ENCODE measurements around the gene NDUFB8.
"Not testable (repeated sequence)": the region's sequence is repeated elsewhere in the genome, so short reads cannot be mapped to it uniquely, and the experiment has no call there.

Gene NDUFB8

DNA sequence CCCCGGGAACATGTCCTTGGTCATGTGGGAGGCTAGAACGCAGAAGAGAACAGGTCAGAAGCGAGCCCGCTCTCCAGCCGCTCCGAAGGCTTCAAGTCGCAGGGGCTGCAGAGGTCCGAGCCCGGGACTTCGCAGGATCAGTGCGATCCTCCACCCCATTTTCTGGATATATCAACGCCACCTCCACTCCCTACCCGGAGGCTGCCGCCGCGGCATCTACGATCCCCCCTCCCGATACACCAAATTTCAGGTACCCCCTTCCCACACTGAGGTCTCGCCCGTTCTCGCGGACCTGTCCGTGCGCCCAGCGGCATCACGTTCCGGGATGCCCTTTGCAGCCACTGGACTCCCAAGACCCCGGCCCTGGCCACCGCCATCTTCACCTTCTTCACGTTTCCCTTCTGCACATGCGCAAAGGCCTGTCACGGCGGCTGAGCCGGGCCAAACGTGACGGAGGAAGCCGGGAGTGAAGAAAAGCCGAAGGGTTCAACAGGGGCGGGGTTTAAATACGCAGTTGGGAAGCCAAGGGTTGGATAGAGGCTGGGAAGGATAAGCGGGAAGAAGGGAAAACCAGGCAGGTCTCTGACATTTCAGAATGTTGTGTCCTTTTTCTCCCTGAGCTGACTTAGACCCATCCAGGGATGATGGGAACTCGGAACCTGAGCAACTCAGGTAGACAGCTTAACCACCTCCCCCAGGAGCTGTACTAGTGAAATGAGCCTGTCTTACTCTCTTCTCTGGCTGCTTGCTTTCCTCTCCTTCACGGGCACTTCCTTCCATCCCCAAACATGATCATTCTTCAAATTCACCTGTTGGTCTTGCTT lies at the start of gene NDUFB8:
NDUFB8 (minus strand) TSS at position 397 of the 824 bp plus-strand sequence; CDS start at position 377, 20 bp downstream.
- DNase-seq (ENCODE audit: extremely low spot score, insufficient read length, low read depth) (peak; percentile 74), FAIRE-seq (peak; percentile 92)

DNA sequence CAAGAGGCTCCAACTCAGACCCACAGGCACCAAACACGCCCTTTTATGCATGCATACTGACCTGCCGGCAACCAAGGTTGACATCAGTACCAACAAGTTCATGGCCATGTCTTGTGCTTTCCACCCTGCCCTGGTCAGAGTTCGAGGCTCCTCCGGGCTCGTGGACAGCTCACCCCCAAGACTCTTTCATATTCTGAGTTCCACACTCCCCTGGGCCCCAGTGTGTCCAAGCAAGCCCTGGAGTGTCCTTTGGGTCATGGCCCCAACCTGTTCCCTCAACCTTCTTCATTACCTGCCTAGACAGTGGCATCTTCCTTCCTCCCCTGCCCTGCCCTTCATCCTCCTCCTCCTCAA lies 46.6 kb upstream of the NDUFB8 start:
- DNase-seq (ENCODE audit: extremely low spot score, insufficient read length, low read depth), result no peak
- FAIRE-seq, result no peak

DNA sequence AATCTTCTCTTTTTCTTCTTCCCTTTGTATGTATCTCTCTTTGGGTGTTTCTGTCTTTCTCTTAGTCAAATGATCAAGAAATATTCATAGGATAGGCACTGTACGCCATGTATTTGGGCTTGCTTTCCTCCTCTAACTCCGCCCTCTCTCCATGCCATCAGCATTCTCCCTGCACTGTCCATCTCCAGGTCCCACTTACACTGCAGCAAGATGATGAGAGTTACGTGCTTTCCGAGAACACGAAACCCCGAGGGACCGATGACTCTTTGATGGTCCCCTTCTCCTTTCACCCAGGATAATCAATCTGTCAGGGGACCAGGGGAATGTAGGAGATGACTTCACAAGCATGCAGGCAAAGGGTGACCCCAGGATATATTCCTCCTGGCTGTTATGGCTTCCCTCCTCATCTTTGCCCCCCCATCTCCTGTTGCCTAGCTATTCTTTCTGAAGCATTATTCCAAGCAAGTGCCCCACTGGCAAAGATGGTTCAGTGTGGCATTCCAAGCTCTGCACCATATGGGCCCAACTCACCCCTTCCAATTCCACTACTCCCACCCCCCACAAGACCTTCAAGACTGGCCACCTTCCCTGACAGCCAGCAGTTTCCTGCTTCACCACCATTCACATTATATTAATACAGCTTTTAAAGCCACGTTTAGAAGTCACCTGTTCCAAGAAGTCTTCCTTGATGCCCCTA lies 46.1 kb upstream of the NDUFB8 start:
- FAIRE-seq, result no peak
- no peak for DNase-seq (ENCODE audit: extremely low spot score, insufficient read length, low read depth)

DNA sequence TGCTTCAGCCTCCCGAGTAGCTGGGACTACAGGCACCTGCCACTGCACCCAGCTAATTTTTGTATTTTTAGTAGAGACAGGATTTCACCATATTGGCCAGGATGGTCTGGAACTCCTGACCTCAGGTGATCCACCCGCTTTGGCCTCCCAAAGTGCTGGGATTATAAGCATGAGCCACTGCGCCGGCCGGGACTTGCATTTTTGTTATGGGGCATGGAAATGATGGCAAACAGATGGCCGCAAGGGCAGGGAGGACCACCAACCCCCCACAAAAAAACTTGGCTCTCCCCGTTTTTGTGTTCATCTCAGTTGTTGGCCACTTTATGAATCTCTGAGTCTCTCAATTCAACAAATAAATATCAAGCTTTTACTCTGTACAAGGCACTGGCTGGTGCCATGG lies 45.5 kb upstream of the NDUFB8 start:
- not testable (repeated sequence) for DNase-seq (ENCODE audit: extremely low spot score, insufficient read length, low read depth); FAIRE-seq

DNA sequence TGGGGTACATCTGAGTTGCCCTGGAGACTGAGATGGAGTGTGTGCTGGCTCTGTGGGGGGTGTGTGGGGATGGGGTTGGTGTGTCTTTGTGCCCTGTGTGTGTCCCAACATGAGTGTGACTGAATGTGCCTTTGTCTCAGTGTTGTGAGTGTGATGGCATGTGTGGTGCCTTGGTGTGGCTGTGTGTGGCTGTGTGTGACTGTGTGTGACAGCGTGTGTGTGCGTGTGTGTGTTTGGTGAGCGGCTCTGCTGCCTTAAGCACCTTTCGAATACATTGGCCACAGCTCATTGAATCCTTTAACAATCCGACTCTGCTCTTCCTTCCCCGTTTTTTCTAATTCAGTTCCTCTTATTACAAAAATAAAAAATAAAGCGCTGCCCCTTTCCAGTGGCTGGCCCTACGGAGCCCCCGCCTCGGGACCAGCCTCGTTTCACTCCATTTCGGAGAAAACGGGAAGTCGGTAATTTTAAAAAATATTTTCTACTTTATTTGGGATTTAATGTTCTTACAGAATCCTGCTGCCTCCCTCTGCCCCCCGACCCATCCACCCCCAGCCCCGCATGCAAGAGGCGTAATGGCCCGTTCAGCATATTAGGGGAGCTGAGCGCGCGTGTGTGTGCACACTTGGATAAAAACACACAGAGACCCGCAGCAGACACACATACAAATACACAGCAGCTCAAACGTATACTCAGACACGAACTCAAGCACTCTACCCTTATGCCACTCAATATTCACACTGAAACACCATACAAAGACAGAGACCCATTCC lies 41.6 kb upstream of the NDUFB8 start:
- DNase-seq (ENCODE audit: extremely low spot score, insufficient read length, low read depth) (no peak), FAIRE-seq (no peak)

DNA sequence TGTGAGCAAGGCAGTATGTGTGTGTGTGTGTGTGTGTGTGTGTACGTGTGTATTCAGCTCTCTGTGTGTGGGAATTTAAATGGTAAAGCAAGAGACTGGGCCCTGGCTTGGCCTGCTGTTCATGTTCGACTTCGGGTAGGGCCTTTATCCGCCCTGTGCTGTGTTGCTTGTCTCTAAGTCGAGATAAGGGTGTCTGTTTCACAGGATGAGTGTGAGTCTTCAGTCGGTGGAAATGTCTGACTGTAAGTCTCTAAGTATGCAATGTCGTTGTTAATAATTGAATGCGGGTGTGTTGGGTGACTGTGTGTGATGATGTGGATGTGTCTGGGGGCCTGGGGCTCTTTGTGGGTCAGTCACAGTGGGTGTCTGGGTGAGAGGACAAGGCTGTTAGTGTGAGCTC lies 40.8 kb upstream of the NDUFB8 start:
- no peak for DNase-seq (ENCODE audit: extremely low spot score, insufficient read length, low read depth)

DNA sequence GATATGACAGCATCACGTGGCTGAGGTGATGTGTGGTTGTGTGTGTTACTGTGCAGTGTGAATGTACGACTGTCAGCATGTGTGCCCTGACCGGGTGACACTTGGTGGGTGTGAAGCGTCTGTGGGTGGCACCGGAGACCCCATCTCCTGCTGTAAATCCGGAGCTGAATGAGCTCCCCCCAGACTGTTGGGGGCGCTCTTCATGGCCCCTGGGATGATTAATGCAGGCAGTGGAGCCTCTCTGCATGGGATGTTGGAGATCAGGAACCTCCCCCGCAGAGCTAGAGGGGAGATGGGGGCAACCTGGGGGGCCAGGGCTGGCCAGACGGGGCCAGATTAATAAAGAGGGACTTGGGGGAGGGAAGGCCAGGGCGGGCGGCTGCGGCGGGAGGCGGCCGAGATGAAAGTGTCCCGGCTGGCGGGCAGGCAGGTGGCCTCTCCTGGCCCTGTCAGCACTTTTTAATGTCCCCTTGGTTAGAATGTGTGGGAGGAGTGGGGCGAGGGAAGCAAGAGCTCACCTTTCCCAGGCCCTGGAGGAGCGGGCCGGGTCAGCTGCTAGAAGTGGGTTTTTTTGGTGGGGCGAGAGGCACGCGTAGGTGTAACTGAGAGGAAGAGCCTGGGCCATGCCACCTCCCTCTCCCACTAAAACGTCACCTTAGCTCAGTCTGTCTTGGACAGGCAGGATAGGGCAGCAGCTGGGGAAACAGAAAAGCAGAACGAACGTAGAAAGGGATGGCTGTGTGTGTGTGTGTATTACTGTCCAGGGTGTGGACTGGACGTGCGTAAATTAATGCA lies 40.2 kb upstream of the NDUFB8 start:
- DNase-seq (ENCODE audit: extremely low spot score, insufficient read length, low read depth) (no peak), FAIRE-seq (no peak)

More for the DNA sequence above, 40.8 kb upstream of the NDUFB8 start:
- no peak for FAIRE-seq

DNA sequence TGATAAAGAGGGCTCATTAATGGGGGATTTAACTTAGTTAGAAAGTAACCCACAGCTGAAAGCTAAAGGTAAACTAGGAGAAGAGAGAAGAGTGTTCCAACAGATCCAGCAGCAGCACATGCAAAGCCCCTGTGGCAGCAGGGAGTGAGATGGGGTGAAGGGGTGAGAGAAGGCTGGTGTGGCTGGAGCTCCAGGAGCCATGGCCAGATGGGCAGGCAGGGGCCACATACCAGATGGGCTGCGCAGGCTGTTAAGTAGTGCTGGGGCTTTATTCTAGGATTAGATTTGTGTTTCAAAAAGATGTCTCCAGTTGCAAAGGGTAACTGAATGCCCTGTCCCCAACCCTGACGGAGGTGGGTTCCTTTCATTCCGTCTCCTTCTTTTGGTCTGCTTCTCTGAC lies 39.2 kb upstream of the NDUFB8 start:
- no peak for FAIRE-seq

DNA sequence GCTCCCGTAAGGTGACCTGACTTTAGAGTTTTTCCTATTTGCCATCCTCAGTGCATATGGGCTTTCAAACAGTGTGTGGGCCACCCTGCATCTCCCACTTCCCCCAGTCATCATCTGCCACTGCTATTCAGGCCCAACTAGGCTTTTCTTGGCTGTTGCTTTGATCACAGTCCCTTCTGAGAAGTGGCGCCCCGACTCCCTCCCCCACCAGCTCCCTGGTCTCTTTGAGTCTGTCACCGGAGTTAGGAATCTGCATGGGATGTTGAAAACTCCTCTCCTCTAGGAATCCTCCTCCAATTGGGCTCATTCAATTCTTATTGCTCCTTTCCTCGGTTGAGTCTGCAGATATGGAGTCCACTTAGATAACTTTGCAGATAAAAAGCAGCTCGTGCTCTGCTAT lies 38.2 kb upstream of the NDUFB8 start:
- FAIRE-seq (no peak), DNase-seq (ENCODE audit: extremely low spot score, insufficient read length, low read depth) (no peak)

More for the DNA sequence above, 39.2 kb upstream of the NDUFB8 start:
- DNase-seq (ENCODE audit: extremely low spot score, insufficient read length, low read depth), result no peak

DNA sequence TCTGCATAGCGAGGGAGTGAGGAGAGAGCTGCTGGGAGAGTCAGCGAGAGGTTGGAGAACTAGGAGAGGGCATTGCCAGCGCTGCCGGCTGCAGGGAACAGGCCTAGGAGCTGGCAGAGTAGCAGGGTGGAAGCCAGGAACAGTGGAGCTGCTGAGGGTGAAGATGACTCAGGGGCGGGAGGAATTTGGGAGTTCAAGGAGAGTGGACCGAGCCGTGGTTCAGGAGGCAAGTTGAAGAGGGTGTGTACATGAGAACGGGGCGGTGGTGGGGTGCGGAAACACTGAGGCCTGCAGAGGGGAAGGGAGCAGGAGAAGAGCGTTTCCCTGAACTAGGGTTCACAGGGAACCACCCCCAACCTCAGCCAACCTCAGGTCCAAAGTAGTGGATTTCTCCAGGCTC lies 37.6 kb upstream of the NDUFB8 start:
- no peak for FAIRE-seq
- no peak for DNase-seq (ENCODE audit: extremely low spot score, insufficient read length, low read depth)

DNA sequence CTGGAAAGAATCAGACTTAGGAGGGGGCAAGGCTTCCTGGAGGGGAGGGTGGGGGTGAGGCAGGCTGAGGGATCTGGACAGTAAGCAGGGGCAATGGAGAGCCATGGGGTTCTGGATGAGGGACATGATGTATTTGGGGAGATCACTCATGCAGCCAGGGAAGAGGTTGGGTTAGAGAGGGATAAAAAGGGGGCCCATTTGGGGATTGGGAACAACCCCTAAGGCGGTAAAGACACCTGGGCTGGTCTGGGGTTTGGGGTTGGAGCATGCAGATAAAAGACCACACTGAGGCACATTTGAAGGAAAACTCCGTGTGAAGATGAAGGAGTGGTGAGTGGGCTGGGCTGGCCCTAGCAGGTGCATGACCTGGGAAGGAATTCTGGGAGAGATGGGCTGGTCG lies 36.9 kb upstream of the NDUFB8 start:
- DNase-seq (ENCODE audit: extremely low spot score, insufficient read length, low read depth) (no peak), FAIRE-seq (no peak)

DNA sequence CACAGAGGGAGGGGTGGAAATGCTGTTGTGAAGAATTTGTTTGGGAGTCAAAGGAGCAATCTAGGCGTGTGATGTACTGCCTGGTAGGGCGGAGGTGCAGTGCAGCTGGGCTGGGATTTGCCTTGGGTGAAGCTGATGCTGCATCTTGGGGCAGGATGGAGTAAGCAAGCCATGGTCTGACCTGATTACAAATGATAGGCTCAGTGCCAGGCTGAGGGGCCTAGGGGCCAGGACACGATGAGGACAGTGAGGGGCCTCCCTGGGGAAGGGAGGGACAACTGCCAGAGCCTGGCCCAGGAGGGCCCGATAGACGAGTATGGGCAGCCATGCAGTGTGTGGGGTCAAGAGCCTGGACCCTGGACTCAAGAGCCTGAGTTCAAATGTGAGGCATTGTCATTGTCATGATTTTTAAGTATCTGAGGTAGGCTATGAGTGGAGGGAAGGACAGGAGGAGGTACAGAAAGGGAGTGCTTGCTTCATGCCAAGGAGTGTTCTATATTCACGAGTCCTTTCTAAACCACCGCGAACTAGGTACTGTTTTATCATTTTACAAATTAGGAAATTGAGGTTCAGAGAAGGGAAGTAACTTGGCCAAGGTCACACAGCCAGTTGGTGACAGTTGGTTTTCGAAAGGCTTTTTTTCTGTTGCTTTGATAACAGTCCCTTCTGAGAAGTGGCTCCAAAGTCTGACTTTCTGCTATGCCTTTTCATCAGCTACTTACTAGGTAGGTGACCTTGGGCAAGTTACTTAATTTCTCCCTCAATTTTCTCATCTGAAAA lies 35.7 kb upstream of the NDUFB8 start:
- DNase-seq (ENCODE audit: extremely low spot score, insufficient read length, low read depth) (no peak), FAIRE-seq (no peak)

DNA sequence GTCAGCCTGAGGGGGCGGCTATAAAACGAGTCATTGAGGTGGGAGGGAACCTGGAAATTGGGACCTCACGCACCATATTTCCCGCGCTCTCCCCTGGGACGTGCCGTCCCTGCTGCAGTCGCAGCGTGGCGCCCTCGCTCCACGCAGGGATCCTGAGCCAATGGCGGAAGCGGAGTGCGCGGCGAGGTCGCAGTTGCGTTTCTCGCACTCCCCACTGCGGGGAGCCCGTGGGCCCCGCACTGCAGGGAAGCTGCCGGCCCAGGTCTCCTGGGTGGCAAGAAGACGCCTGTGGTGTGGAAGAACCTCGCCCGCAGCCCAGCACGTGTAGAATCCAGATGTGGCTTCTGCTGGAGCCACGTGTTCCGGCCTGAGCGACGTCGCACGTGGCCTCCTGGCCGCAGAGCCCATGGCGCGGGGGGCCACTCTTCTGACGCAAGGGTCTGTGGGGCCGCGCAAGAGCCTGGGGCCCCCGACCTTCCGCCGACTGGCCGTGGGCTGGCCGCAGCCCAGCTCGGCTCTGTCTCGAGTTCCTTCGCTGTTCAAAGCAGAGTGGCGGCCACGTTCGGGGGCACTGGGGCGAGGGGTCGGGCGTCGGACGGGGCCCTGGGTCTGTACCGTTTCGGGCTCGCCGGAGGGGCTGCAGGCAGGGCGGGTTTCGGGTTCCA lies 32.5 kb upstream of the NDUFB8 start:
- FAIRE-seq (peak; percentile 71), DNase-seq (ENCODE audit: extremely low spot score, insufficient read length, low read depth) (peak; percentile 73)

DNA sequence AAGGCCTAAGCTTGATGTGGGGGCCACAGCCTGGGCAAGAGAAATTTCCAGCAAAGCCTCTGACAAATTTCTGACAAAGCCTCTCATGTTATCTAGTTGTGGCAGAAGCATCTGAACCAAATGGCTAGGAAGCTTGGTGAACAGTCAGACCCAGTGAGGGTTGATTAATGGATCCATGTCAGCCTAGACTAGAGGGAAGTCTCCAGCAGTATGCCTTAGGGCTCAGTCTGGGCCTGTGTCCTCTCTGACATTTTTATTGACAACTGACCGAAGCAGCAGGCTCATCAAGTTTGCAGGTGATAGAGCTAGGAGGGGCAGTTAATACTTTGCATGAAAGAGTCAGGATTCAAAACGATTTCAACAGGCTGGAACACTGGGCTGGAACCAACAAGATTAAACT lies 31.3 kb upstream of the NDUFB8 start:
- DNase-seq (ENCODE audit: extremely low spot score, insufficient read length, low read depth), result no peak
- no peak for FAIRE-seq

DNA sequence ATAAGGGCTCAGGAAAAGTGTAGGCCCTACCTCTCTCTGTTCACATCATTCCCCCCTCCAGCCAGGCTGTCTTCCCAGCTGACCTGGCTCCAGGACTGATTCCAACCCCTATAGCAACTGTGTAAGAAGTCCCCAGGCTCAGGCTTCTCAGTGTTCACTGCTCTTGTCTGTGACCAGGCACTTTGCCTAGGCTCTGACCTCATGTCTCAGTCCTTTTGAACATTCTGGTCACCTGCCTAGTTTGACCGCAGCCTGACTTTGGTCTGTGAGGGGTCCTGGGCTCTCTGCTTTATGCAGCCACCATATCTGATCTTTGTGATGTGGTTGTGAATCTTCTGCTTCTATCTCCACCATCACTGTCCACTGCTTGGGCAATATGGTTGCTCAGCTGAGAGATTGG lies 30.6 kb upstream of the NDUFB8 start:
- DNase-seq (ENCODE audit: extremely low spot score, insufficient read length, low read depth), result no peak
- no peak for FAIRE-seq

DNA sequence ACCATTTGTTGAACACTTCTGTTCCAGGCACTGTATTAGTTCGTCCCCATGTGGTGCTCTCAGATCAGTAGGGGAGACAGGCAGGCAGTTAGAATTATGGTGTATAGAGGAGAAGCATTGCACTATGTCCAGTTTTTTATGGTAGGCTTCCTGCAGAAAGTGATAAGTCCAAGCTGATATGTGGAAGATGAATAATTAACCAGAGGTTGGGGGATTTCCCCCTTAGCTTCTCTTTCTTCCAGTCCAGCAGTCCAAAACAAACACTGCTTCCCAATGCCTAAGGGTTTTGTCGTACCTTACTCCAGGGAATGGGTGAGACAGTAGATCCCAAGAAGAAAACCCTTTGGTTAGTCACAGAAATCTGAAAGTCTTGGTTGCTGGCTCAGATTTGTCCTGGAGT lies 25.2 kb upstream of the NDUFB8 start:
- DNase-seq (ENCODE audit: extremely low spot score, insufficient read length, low read depth) (no peak), FAIRE-seq (no peak)

DNA sequence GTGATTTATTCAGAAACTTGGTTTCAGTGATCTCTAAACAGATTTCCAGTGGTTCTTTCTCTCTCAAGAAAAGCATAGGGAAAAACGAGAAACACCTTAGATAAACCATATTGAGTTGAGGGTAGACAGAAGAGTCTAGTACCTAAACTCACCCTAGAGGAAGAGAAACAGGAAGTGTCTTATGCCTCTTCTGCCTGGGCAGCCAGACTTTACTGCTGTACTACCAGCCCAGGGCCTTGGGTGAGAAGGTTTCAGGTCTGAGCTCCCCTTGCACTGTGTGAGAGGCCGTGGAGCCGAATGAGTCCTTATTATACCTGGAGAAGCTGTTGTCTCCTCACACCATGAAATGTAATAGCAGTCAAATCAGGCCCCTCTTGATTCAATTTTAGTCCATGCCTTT lies 24.3 kb upstream of the NDUFB8 start:
- no peak for DNase-seq (ENCODE audit: extremely low spot score, insufficient read length, low read depth)
- FAIRE-seq, result no peak

DNA sequence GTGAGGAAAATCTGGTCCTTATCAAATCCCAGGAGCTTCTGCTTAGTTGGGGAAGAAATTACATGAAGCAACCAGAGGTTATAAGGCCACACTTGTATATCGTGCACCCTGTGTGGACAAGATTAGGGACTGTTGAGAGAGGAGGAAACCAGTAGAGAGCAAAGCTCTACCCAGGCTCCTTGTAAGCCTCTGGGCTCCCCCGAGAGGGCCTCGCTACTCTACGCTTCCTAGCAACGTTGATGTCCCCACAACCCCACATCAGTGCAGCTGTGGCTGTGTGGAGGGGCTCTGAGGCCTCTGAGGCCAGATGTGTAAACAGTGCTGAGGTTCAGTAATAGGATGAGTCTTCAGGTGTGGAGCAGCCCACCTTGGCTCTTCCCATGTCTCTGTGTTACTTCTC lies 22.1 kb upstream of the NDUFB8 start:
- FAIRE-seq (no peak), DNase-seq (ENCODE audit: extremely low spot score, insufficient read length, low read depth) (no peak)

DNA sequence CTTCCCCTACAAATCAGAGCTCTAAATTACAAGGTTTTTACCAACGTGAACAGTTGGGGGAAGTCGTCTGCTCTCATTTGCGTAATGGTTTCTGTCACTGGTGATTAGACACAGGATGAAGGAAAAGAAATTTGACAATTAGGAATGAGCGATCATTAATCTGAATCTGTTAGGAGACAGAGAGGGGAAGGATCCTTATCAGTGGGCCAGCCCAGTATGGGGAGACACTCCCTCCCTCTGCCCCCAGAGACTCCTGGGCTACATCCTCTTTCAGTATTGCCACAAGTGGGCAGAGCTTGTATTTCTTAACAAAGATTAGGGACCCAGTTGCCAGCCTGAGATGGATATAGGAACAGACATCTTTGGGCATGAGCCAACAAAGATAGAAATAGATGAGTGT lies 21.5 kb upstream of the NDUFB8 start:
- FAIRE-seq, result no peak
- no peak for DNase-seq (ENCODE audit: extremely low spot score, insufficient read length, low read depth)
